Body of pancreas (tissue), 4 donors: ENCODE data around the gene ANGPTL8. TPM values are rescaled to one million over a fixed set of nuclear protein-coding genes. Genes with fewer than 3 reads are reported as not detected.

Experiments used
- ATAC-seq: fragments of 150-250 bp; one replicate; pipeline ENCODE4 v1.9.1; 2016
- DNase-seq, 4 donors: peaks; one replicate each; pipeline ENCODE4 v3.0.0-alpha.2; 2019
- H3K27ac ChIP-seq, 4 donors: fragments of 200-600 bp; sonication (generic); 1 replicate in 3 of 4; 2 replicates in 1 of 4; pipeline versions ENCODE4 v1.5.1 to v1.6.1; 2016 to 2019; ENCODE audit warnings: mild to moderate bottlenecking in 1 of 4, mixed read lengths in 1 of 4, moderate library complexity in 1 of 4
- H3K27me3 ChIP-seq, 2 donors: fragments of 200-600 bp; sonication (generic); one replicate each; pipeline ENCODE4 v1.6.0; 2016; ENCODE audit warnings: mild to moderate bottlenecking in 1 of 2
- H3K36me3 ChIP-seq, 2 donors: fragments of 200-600 bp; sonication (generic); replicated peaks in 1 of 2; 2 replicates each; pipeline ENCODE4 v1.5.1; 2016; ENCODE audit warnings: low read depth in 2 of 2; ENCODE audit not compliant: insufficient read depth in 1 of 2
- H3K4me1 ChIP-seq: fragments of 200-600 bp; sonication (generic); one replicate; pipeline ENCODE4 v1.6.0; 2016
- H3K4me3 ChIP-seq, 2 donors: fragments of 200-600 bp; sonication (generic); 1 replicate in 1 of 2; 2 replicates in 1 of 2; pipeline ENCODE4 v1.5.1; 2016 to 2019
- H3K9me3 ChIP-seq, 3 donors: fragments of 200-600 bp; sonication (generic); 1 replicate in 2 of 3; 2 replicates in 1 of 3; pipeline ENCODE4 v1.5.1; 2016
- CTCF ChIP-seq, 7 experiments: fragments of 450-650 bp in 4 of 7; fragments of 200-600 bp in 3 of 7; sonication (generic) in 3 of 7; IDR thresholded peaks; one replicate each; pipeline ENCODE4 v1.5.1; 2016 to 2019; ENCODE audit warnings: antibody characterized with exemption in 7 of 7
- POLR2A ChIP-seq, 3 donors: fragments of 450-650 bp; IDR thresholded peaks; one replicate each; pipeline ENCODE4 v1.6.1; 2016; ENCODE audit warnings: antibody characterized with exemption in 3 of 3, mild to moderate bottlenecking in 2 of 3
- WGBS, 2 donors: methylation state at CpG; one replicate each; pipeline ENCODE4 v1.1.5; 2017; 5-methylcytosine and 5-hydroxymethylcytosine counted together
- intact Hi-C: fragments of 100-400 bp; cut with DNase I; formaldehyde crosslinking; loops from one replicate; pipeline ENCODE4 v1.15.1; 2023
- total RNA-seq, 2 donors: library from RNA; depleted of rRNA; stranded (reverse); fragments of >200 nt; gene quantifications; one replicate each; pipeline ENCODE4 v1.1.0, GENCODE V29; 2016

The ANGPTL8 gene
- total RNA-seq, 2 donors from 2014 or later = not detected

GRCh38 chr19:11279505-11280236, 40.3 kb downstream of the ANGPTL8 start:
- Histone ChIP-seq H3K4me3 (no peak overlapping the region), H3K9me3 (no peaks in the 10 kb centered on the region), H3K36me3 (no peaks in the 10 kb centered on the region), H3K27me3 (no peaks in the 10 kb centered on the region), H3K4me1 (no peaks in the 10 kb centered on the region), H3K27ac (no peak overlapping the region)
- no peak for ATAC-seq
- intact Hi-C loops = no loop called here
- no peak for DNase-seq
- WGBS, 2 donors = 62 to 83% methylated on average over 5 of the region's 5 CpGs
- TF ChIP-seq CTCF (IDR thresholded peaks at IDR 0.05) (no peak), POLR2A (IDR thresholded peaks at IDR 0.05) (no peak)

- no peak for TF ChIP-seq POLR2A (IDR thresholded peaks at IDR 0.05)
- no peak for TF ChIP-seq CTCF (IDR thresholded peaks at IDR 0.05)
- DNase-seq = no peak
- 53 to 56% methylated on average over 11 of the region's 11 CpGs for WGBS, 2 donors
Measured at GRCh38 chr19:11281356-11282049, 42.1 kb downstream of the ANGPTL8 start.

GRCh38 chr19:11284515-11284914, 45.1 kb downstream of the ANGPTL8 start:
- Histone ChIP-seq H3K36me3 (no peaks in the 10 kb centered on the region), H3K4me1 (no peaks in the 10 kb centered on the region), H3K27me3 (no peaks in the 10 kb centered on the region), H3K9me3 (no peaks in the 10 kb centered on the region), H3K27ac (no peak overlapping the region), H3K4me3 (no peak overlapping the region)
- DNase-seq (no peak), ATAC-seq (no peak)
- intact Hi-C loops = no loop called here
- TF ChIP-seq CTCF (IDR thresholded peaks at IDR 0.05) (no peak), POLR2A (IDR thresholded peaks at IDR 0.05) (no peak)
- WGBS, 2 donors = 60 to 64% methylated on average over 6 of the region's 6 CpGs

More at GRCh38 chr19:11281356-11282049, 42.1 kb downstream of the ANGPTL8 start:
- Histone ChIP-seq H3K27ac (no peak overlapping the region), H3K9me3 (no peaks in the 10 kb centered on the region), H3K36me3 (no peaks in the 10 kb centered on the region), H3K4me3 (no peak overlapping the region), H3K4me1 (no peaks in the 10 kb centered on the region), H3K27me3 (no peaks in the 10 kb centered on the region)
- ATAC-seq = no peak
- intact Hi-C loops = no loop called here

GRCh38 chr19:11286312-11286974, 47.0 kb downstream of the ANGPTL8 start:
- DNase-seq (peak in 1 of 4 donors; percentile 12), ATAC-seq (no peak)
- intact Hi-C loops = no loop called here
- H3K36me3 ChIP-seq = no peaks in the 10 kb centered on the region
- no peak overlapping the region for H3K4me3 ChIP-seq
- 59 to 65% methylated on average over 5 to 6 of the region's 6 CpGs for WGBS, 2 donors
- no peak for TF ChIP-seq POLR2A (IDR thresholded peaks at IDR 0.05)
- no peak for TF ChIP-seq CTCF (IDR thresholded peaks at IDR 0.05)
- no peaks in the 10 kb centered on the region for H3K4me1 ChIP-seq
- H3K27me3 ChIP-seq = no peaks in the 10 kb centered on the region
- no peaks in the 10 kb centered on the region for H3K9me3 ChIP-seq
- no peak overlapping the region for H3K27ac ChIP-seq
